GM21526 (cell line): ENCODE measurements around the gene NHSL1.
A peak's percentile ranks its signal among the peaks of the same experiment; 100 is the strongest.

ENCODE experiments used
- ATAC-seq: cut with Tn5 transposase; IDR thresholded peaks from one replicate; pipeline ENCODE4 v1.9.1; 2021; ENCODE audit warnings: moderate library complexity; ENCODE audit not compliant: unreplicated experiment, low FRiP score

The NHSL1 gene, protein sequence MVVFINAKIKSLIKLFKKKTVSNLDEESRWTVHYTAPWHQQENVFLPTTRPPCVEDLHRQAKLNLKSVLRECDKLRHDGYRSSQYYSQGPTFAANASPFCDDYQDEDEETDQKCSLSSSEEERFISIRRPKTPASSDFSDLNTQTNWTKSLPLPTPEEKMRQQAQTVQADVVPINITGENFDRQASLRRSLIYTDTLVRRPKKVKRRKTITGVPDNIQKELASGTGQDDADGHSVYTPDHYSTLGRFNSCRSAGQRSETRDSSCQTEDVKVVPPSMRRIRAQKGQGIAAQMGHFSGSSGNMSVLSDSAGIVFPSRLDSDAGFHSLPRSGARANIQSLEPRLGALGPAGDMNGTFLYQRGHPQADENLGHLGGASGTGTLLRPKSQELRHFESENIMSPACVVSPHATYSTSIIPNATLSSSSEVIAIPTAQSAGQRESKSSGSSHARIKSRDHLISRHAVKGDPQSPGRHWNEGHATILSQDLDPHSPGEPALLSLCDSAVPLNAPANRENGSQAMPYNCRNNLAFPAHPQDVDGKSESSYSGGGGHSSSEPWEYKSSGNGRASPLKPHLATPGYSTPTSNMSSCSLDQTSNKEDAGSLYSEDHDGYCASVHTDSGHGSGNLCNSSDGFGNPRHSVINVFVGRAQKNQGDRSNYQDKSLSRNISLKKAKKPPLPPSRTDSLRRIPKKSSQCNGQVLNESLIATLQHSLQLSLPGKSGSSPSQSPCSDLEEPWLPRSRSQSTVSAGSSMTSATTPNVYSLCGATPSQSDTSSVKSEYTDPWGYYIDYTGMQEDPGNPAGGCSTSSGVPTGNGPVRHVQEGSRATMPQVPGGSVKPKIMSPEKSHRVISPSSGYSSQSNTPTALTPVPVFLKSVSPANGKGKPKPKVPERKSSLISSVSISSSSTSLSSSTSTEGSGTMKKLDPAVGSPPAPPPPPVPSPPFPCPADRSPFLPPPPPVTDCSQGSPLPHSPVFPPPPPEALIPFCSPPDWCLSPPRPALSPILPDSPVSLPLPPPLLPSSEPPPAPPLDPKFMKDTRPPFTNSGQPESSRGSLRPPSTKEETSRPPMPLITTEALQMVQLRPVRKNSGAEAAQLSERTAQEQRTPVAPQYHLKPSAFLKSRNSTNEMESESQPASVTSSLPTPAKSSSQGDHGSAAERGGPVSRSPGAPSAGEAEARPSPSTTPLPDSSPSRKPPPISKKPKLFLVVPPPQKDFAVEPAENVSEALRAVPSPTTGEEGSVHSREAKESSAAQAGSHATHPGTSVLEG (N-terminal part only)

GRCh38 chr6:138499303-138500018, at the start of gene NHSL1:
TSS of gene NHSL1 (minus strand) at chr6:138499494. CDS start at chr6:138499290, 204 bp downstream.
- peak; percentile 92 for ATAC-seq

DNA sequence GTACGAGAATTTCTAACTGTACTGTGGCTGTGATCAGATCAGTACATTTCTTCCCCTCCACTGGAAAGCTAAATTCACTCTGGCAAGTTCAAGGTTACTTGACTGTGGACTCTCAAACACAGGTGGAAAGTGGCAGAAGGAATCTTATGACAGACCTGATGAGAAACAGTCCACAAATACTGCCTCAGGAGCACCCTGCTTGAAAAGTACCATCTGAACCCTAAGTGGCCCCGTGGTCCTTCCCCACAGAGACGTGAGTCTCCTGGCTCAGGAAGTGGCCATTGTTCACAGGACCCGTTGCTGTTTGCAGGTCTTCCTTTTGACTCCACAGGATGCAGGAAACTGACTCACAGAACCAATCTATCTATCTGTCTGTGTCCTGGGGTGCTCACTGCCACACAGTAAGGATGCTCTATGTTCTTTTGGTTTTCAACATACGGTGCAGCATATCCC, 47.5 kb upstream of the NHSL1 start:
- ATAC-seq, result no peak

- no peak for ATAC-seq
Observed at GRCh38 chr6:138545621-138545980, 46.3 kb upstream of the NHSL1 start.

DNA sequence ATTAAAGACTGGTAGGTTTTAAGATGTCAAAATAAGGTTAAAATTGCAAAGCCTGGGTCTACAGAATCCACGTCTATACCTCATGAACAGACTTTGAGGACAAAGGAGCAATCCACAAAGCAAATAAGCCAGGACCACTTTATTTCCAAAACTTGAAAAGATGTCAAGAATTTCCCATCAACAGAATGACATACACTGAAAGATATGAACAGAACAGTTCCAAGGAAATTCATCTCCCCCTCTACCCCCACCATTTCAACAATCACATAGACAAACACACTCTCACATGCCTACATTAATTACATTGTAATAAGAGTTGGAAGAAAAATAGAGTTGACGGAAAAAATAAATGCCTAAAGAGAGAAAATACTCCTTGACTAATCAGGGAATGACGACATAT, 45.2 kb upstream of the NHSL1 start:
- ATAC-seq, result no peak

- no peak for ATAC-seq
Observed at GRCh38 chr6:138543657-138544056, 44.4 kb upstream of the NHSL1 start.

- no peak for ATAC-seq
Observed at GRCh38 chr6:138541823-138542481, 42.7 kb upstream of the NHSL1 start.

DNA sequence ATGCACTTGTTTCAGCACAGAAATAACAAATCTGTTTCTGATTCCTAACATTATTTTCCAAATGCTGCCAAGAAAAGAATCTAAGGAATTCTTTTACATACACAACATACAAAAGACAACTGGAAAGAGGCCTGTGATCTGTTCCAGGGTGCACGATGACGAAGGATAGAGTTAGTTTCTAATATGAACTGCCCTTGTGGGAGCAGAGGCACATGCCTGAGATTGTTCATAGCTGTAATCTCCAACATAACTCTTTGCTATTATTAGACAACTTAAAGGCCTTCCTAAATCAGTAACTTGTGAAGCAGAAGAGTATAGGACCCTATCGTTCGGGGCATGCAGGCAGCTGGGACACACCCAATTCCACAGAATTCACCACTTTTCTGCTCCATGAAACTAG, 41.2 kb upstream of the NHSL1 start:
- ATAC-seq, result no peak

DNA sequence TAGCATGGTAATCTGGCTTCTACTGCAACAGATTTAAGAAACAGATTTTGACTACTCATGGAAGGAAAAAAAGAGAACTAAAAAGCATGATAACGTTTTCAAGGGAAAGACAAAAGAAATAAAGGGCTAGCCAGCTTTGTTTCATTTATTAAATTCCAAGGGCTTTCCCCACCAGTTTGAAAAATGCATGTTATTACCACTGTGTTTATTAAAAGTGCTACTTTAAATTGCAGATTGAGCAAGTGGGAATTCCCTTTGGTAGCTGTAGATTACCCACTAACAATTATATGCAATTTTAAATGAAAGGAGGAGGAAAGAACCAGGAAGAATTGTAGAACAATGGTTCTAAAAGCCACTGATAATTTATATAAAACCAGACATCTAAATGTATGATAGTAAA, 40.6 kb upstream of the NHSL1 start:
- no peak for ATAC-seq

DNA sequence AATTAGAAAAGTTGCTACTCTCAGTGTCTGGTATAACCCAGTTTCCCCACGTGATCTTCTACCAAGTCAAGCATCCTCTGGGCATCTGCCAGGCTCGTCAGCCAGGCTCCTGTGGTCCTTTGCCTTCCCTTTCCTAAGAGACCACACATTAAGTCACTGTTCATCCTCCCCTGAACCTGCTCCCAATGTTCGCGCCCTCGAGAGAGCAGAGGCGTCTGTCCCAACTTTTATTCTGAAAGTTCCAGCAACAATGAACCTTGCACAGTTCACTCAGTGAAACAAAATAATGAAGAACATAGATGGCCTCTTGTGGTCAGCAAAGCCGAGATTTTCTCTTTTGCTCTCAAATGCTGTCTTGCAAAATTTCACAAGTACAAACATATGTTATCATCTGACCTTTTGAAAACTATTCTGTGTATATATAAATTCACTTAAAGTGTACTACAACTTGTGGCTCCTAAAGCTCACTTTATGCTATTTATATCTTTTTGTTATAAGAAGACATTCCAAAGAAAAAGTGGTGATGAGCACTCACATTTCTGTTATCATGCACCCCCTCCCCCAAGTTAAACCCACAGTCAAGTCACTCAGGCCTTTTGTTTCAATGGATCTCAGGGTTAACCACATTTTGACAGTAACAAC, 39.2 kb upstream of the NHSL1 start:
- ATAC-seq, result no peak

GRCh38 chr6:138537106-138537505, 37.8 kb upstream of the NHSL1 start:
- ATAC-seq, result no peak

DNA sequence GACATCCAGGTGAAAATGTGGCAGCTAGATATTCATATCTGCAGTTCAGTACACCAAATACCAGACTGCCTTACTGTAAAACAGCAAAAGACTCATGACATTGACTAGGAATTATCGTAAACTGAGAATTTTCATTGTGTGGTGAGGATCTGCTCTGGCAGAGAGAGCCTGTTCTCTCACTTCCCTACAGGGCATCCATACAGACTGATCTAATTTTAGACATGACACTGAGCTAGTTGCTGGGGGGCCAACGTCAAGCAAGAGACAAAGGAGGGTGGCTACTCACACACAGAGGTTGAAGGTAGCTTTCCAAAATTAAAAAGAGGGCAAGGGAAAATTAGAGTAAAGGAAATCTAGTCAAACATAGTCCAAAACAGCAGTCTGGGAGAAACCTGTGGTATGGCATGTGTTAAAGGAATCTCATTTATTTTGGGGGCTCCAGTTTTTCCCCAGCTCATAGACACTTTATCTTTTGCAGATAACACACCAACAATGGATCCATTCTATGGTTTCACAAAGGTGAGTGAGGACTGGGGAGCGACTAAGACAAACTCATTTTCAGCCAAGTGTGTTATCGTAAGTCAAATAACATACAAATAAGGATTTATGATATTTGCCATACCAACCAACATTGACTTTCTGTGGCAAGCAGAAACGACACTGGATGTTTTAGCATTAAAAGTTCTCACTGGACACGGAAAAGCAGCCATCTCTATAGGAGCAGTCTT, 36.6 kb upstream of the NHSL1 start:
- no peak for ATAC-seq

GRCh38 chr6:138533667-138534066, 34.4 kb upstream of the NHSL1 start:
- no peak for ATAC-seq

GRCh38 chr6:138531387-138531786, 32.1 kb upstream of the NHSL1 start:
- no peak for ATAC-seq

GRCh38 chr6:138529478-138529877, 30.2 kb upstream of the NHSL1 start:
- ATAC-seq, result no peak

DNA sequence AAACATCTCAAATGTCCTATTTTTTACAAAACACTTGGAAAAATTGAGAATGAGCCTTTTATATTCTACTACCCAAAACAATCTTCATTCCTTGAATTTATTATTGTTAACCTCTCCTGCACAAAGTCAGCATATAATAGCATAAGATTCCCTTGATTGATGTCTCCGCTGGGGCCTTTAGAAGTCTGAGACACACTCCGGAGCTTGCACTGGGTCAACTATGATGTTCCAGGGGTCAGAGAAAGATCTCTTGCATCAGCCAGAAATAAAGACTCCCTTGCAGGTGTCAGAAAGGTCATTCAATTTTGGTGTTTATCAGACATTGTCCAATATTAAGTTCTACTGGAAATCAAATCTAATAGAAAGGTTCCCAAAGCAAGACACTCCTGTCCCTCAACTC, 29.7 kb upstream of the NHSL1 start:
- ATAC-seq, result no peak

GRCh38 chr6:138528137-138528536, 28.8 kb upstream of the NHSL1 start:
- ATAC-seq, result no peak

- no peak for ATAC-seq
Observed at GRCh38 chr6:138527411-138528088, 28.3 kb upstream of the NHSL1 start.

DNA sequence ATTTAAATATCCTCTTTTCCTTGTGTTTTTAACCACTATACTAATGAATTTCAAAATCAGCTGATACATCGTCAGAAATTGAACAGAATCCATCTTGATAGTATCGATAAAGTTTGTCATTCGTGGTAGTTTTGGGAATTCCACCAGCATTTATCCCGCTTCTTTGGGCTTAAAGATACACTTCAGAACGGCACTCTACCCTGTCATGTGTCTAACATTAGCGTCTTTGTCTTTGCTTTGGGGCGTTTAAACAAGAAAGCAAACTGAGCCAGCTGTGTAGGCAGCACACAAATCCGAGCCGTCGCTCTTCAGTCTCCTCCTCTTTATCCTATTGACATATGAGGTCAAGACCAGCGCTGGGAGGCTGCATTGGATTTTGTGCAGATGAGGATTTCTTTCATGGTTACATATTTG, 27.5 kb upstream of the NHSL1 start:
- no peak for ATAC-seq
